ENCODE results near the gene OR5I1. TPM values are rescaled to one million over a fixed set of nuclear protein-coding genes. Genes with fewer than 3 reads are reported as not detected.
"Not testable (repeated sequence)": the region's sequence is repeated elsewhere in the genome, so short reads cannot be mapped to it uniquely, and the experiment has no call there.

The OR5I1 gene
- not detected for polyA plus RNA-seq (ENCODE audit: insufficient read length in 3 of 3)

- no peak for DNase-seq (ENCODE audit: low read depth in 3 of 3, low spot score in 2 of 3)
Observed at GRCh38 chr11:55936300-55936699, at the start of gene OR5I1. TSS of gene OR5I1 (minus strand) at chr11:55936400. CDS start at chr11:55936400, 0 bp downstream.

DNA sequence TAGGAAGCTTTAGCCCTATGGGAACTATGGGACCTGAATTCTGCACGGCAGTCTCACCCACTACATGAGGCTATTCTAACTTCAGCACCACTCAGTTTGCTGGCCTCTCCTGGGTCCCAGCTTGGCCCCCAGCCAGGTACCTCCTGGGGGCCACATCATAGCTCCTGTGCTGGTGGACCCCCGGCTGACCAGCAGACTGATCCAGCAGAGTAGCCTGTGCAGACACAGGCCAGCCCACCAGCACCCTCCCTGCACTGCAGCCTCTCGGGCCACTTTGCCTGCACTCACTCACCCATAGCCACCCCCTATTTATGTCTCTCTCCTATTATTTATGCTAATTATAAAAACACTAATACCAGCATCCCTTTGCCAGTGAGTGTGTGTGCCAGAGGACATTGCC is 34.7 kb upstream of the OR5I1 start:
- DNase-seq (ENCODE audit: low read depth in 3 of 3, low spot score in 2 of 3): no peak

DNA sequence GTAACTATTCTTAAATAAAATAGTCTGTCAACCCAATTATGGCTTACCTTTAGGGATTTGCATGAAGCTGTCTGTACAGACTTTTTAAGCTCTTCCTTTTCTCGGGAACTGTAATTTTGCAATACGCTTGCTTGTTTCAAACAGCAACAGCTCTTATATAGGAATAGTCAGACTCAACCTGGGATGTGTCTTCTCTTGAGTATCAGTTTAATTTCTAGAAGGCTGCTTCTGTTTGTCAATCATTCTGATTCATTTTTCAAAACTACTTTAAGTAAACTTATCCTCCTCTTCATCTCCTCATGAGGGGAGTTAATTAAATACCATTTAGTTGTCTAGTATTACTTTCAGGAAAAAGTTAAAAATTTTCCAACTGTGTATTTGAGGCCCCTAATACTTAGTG is 33.6 kb upstream of the OR5I1 start, which contains the start of gene OR10AG1:
OR10AG1 (minus strand) TSS at position 101 of the 400 bp plus-strand sequence; CDS start at position 63, 38 bp downstream.
- no peak for DNase-seq (ENCODE audit: low read depth in 3 of 3, low spot score in 2 of 3)

DNA sequence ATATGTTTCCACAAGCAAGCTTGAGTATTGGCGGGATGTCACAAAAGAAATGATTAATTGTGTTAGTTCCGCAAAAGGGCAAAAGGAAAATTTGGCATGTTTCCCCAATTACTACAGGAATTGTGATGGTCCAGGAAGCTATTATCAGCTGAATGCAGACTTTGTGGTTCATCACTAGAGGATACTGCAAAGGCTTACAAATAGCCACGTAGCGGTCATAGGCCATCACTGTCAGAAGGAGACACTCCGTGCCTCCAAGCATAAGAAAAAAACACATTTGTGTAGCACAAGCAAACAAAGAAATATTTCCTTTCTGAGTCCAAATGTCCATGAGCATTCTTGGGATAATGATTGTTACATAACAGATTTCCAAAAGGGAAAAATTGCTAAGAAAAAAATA is 31.7 kb upstream of the OR5I1 start:
- no peak for DNase-seq (ENCODE audit: low read depth in 3 of 3, low spot score in 2 of 3)

DNA sequence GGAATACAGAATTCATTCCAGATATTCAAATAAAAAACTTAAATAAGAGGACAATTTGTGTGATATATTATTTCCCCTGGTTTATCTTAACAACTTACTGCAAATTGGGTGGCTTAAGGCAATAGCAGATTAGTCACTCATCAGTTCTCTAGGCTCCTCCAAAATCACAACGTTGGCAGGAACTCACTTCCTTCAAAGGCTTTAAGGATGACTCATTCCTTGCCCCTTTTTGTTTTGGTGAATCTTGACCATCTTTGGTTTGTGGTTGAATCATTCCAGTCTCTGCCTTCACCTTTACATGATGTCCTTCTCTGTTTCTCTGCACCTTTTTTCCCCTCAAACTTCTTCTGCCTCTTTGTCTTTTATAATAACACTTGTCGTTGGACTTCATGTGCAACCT is 30.2 kb upstream of the OR5I1 start:
- no peak for DNase-seq (ENCODE audit: low read depth in 3 of 3, low spot score in 2 of 3)

- DNase-seq (ENCODE audit: low read depth in 3 of 3, low spot score in 2 of 3): no peak
Observed at GRCh38 chr11:55956521-55956920, 20.3 kb upstream of the OR5I1 start.

- no peak for DNase-seq (ENCODE audit: low read depth in 3 of 3, low spot score in 2 of 3)
Observed at GRCh38 chr11:55949330-55949729, 13.1 kb upstream of the OR5I1 start.

DNA sequence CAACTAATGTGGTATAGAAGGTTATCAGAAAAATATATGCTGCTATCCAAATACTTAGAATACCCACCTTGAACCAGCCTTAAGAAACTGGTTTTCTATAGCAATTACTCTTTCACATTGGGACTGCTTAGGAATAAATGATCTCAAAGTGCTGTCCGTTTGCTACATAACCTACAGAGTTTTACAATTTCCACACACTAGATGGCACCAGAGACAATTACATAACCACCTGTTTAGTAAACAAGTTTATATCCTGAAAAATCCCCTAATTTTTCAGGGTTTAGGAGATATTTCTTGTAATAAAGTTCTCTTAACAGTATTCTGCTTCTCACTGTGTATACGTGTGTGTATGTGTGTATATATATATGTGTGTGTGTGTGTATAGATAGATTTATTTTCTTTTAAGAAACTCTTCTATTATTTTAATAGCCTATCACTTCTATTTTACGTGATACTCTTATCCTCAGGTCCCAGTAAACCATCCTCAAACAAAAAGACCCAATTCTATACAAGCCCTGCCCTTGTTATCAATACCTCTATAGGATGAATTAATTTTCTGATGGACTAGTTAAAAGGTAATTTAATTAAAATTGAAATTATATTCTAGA is 6.7 kb upstream of the OR5I1 start:
- DNase-seq (ENCODE audit: low read depth in 3 of 3, low spot score in 2 of 3): peak in 1 of 3 donors; percentile 0

GRCh38 chr11:55920537-55920936 is 15.7 kb downstream of the OR5I1 start:
- DNase-seq (ENCODE audit: low read depth in 3 of 3, low spot score in 2 of 3): no peak

GRCh38 chr11:55914482-55914881 is 21.7 kb downstream of the OR5I1 start, which contains the start of gene OR5W2:
TSS of gene OR5W2 (minus strand) at chr11:55914582. CDS start at chr11:55914582, 0 bp downstream.
- DNase-seq (ENCODE audit: low read depth in 3 of 3, low spot score in 2 of 3): no peak

GRCh38 chr11:55902308-55902707 is 33.9 kb downstream of the OR5I1 start:
- DNase-seq (ENCODE audit: low read depth in 3 of 3, low spot score in 2 of 3): no peak

- DNase-seq (ENCODE audit: low read depth in 3 of 3, low spot score in 2 of 3): no peak
Observed at GRCh38 chr11:55895216-55895615, 41.0 kb downstream of the OR5I1 start.

DNA sequence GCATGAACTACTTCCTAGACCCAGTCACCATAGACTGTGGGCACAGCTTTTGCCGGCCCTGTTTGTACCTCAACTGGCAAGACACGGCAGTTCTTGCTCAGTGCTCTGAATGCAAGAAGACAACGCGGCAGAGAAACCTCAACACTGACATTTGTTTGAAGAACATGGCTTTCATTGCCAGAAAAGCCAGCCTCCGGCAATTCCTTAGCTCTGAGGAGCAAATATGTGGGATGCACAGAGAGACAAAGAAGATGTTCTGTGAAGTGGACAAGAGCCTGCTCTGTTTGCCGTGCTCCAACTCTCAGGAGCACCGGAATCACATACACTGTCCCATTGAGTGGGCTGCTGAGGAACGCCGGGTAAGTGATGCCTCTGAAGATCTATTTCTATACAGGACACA is 50.7 kb downstream of the OR5I1 start:
- DNase-seq (ENCODE audit: low read depth in 3 of 3, low spot score in 2 of 3): not testable (repeated sequence)

Other genes with a start within 250 kb of the OR5I1 start
- not detected for gene OR5D13, start 163.0 kb downstream of the OR5I1 start, polyA plus RNA-seq (ENCODE audit: insufficient read length in 3 of 3)
- not detected for gene OR5D14, start 140.8 kb downstream of the OR5I1 start, polyA plus RNA-seq (ENCODE audit: insufficient read length in 3 of 3)
- gene OR5L1, start 125.0 kb downstream of the OR5I1 start, polyA plus RNA-seq (ENCODE audit: insufficient read length in 3 of 3): not detected
- gene OR5D18, start 116.8 kb downstream of the OR5I1 start, polyA plus RNA-seq (ENCODE audit: insufficient read length in 3 of 3): not detected
- gene OR5L2, start 109.2 kb downstream of the OR5I1 start, polyA plus RNA-seq (ENCODE audit: insufficient read length in 3 of 3): not detected
- not detected for gene OR5D16, start 97.6 kb downstream of the OR5I1 start, polyA plus RNA-seq (ENCODE audit: insufficient read length in 3 of 3)
- gene TRIM51, start 53.1 kb downstream of the OR5I1 start, polyA plus RNA-seq (ENCODE audit: insufficient read length in 3 of 3): not detected
- not detected for gene OR5W2, start 21.8 kb downstream of the OR5I1 start, polyA plus RNA-seq (ENCODE audit: insufficient read length in 3 of 3)
- gene OR10AG1, start 33.5 kb upstream of the OR5I1 start, polyA plus RNA-seq (ENCODE audit: insufficient read length in 3 of 3): not detected
- not detected for gene OR5F1, start 58.2 kb upstream of the OR5I1 start, polyA plus RNA-seq (ENCODE audit: insufficient read length in 3 of 3)
- under 1 TPM; 0.03 to 0.04 (median 0.03) TPM for gene OR5AS1, start 91.3 kb upstream of the OR5I1 start, polyA plus RNA-seq (ENCODE audit: insufficient read length in 3 of 3)
- not detected for gene OR8I2, start 156.9 kb upstream of the OR5I1 start, polyA plus RNA-seq (ENCODE audit: insufficient read length in 3 of 3)
- under 1 TPM in 1 of 3 donors, not detected in 2; 0.04 TPM for gene OR8H2, start 167.3 kb upstream of the OR5I1 start, polyA plus RNA-seq (ENCODE audit: insufficient read length in 3 of 3)
- gene OR8H3, start 186.0 kb upstream of the OR5I1 start, polyA plus RNA-seq (ENCODE audit: insufficient read length in 3 of 3): not detected
- gene OR8J3, start 203.8 kb upstream of the OR5I1 start, polyA plus RNA-seq (ENCODE audit: insufficient read length in 3 of 3): not detected
- not detected for gene OR8K5, start 223.9 kb upstream of the OR5I1 start, polyA plus RNA-seq (ENCODE audit: insufficient read length in 3 of 3)
- not detected for gene OR5J2, start 240.2 kb upstream of the OR5I1 start, polyA plus RNA-seq (ENCODE audit: insufficient read length in 3 of 3)